GM12874 (cell line): Measurements from ENCODE around the gene TAPBP.

Source experiments
- CTCF ChIP-seq: IDR thresholded peaks from 2 replicates; pipeline ENCODE4 v1.5.1; 2011; ENCODE audit warnings: low read depth, mild to moderate bottlenecking, control low read depth, low read length, moderate library complexity; ENCODE audit not compliant: insufficient read depth

The TAPBP gene

GRCh38 chr6:33278810-33279209, 35.1 kb downstream of the TAPBP start:
- no peak for TF ChIP-seq CTCF

GRCh38 chr6:33278392-33278741, 35.5 kb downstream of the TAPBP start:
- no peak for TF ChIP-seq CTCF

- no peak for TF ChIP-seq CTCF
These were observed 36.1 kb downstream of the TAPBP start for GRCh38 chr6:33277663-33278391.

GRCh38 chr6:33276864-33277662, 36.8 kb downstream of the TAPBP start, which contains the start of gene B3GALT4:
Gene B3GALT4 (plus strand): TSS chr6:33277123. CDS start chr6:33277420, 297 bp downstream.
- TF ChIP-seq CTCF: peak; percentile 68

- no peak for TF ChIP-seq CTCF
These were observed 37.4 kb downstream of the TAPBP start for GRCh38 chr6:33276581-33276863.

- no peak for TF ChIP-seq CTCF
These were observed 39.7 kb downstream of the TAPBP start for GRCh38 chr6:33273924-33274902.

- TF ChIP-seq CTCF: no peak
These were observed 40.6 kb downstream of the TAPBP start for GRCh38 chr6:33273129-33273923.
